KMS-11 (cell line): ENCODE results near the gene HDDC3.

ENCODE experiments used
- H2AFZ ChIP-seq: fragments of 200-600 bp; sonication (generic); 2 replicates; pipeline ENCODE4 v1.6.1; 2016; ENCODE audit warnings: antibody characterized with exemption, mixed run types, low read depth
- H3K27ac ChIP-seq: fragments of 200-600 bp; sonication (generic); 2 replicates; pipeline ENCODE4 v1.6.1; 2016; ENCODE audit warnings: mild to moderate bottlenecking, mixed run types
- H3K27me3 ChIP-seq: fragments of 200-600 bp; sonication (generic); 2 replicates; pipeline ENCODE4 v1.6.1; 2017; ENCODE audit warnings: mild to moderate bottlenecking, low read depth, mixed run types, moderate library complexity; ENCODE audit not compliant: insufficient read depth
- H3K36me3 ChIP-seq: fragments of 200-600 bp; sonication (generic); 2 replicates; pipeline ENCODE4 v1.6.1; 2017; ENCODE audit warnings: mild to moderate bottlenecking, mixed run types; ENCODE audit not compliant: insufficient read depth
- H3K4me1 ChIP-seq: fragments of 200-600 bp; sonication (generic); 2 replicates; pipeline ENCODE4 v1.6.1; 2016; ENCODE audit warnings: mild to moderate bottlenecking, low read depth, mixed run types; ENCODE audit not compliant: poor library complexity, severe bottlenecking
- H3K4me2 ChIP-seq: fragments of 200-600 bp; sonication (generic); 2 replicates; pipeline ENCODE4 v1.7.0; 2016; ENCODE audit warnings: mild to moderate bottlenecking, mixed run types
- H3K4me3 ChIP-seq: fragments of 200-600 bp; sonication (generic); IDR thresholded peaks from 2 replicates; pipeline ENCODE4 v1.6.1; 2017; ENCODE audit warnings: low read depth, low read length, mixed read lengths; ENCODE audit not compliant: insufficient read depth
- H3K79me2 ChIP-seq: fragments of 200-600 bp; sonication (generic); 2 replicates; pipeline ENCODE4 v1.6.1; 2016; ENCODE audit warnings: low read depth, mixed run types; ENCODE audit not compliant: insufficient read depth
- H3K9ac ChIP-seq: fragments of 200-600 bp; sonication (generic); 2 replicates; pipeline ENCODE4 v1.6.1; 2016; ENCODE audit warnings: mild to moderate bottlenecking, mixed run types
- H4K20me1 ChIP-seq: fragments of 200-600 bp; sonication (generic); 2 replicates; pipeline ENCODE4 v1.6.1; 2016; ENCODE audit warnings: mild to moderate bottlenecking, mixed run types; ENCODE audit not compliant: insufficient read depth
- TF ChIP-seq, protein P1 (sequence below): fragments of 200-600 bp; sonication (generic); conservative IDR thresholded peaks from 2 replicates; pipeline ENCODE4 v1.6.1; 2017; ENCODE audit warnings: low read depth, mild to moderate bottlenecking, antibody characterized with exemption, low read length, moderate library complexity, mixed read lengths

The HDDC3 gene

DNA sequence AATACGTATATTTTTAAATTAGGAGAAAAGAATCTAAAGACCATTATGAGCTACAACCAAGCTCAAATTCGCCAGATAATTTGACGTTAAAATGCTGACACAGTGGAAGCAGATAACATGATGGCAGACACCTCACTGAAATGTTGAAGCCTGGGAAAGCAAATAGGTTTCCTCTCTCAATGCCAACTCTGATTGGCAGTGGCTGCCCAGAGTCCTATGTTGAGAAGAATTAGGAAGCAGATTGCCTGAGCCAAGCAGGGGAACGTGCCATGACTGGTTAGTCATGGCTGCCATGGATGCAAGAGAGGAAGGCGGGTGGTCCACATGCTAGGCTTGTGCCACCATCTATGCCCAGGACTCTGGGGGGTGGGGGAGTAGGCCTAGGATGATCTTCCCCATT, 5.9 kb upstream of the HDDC3 start:
- Histone ChIP-seq H3K4me1 (peaks cover 5% of the 10 kb centered on the region), H3K27me3 (no peaks in the 10 kb centered on the region), H2AFZ (no peak overlapping the region), H4K20me1 (no peaks in the 10 kb centered on the region), H3K4me3 (no peak overlapping the region), H3K36me3 (no peaks in the 10 kb centered on the region), H3K4me2 (no peak overlapping the region), H3K9ac (no peak overlapping the region), H3K27ac (no peak overlapping the region), H3K79me2 (0 out of 2 replicates have a peak, but pooled peaks cover 5% of the 10 kb centered on the region)
- TF ChIP-seq, protein P1, sequence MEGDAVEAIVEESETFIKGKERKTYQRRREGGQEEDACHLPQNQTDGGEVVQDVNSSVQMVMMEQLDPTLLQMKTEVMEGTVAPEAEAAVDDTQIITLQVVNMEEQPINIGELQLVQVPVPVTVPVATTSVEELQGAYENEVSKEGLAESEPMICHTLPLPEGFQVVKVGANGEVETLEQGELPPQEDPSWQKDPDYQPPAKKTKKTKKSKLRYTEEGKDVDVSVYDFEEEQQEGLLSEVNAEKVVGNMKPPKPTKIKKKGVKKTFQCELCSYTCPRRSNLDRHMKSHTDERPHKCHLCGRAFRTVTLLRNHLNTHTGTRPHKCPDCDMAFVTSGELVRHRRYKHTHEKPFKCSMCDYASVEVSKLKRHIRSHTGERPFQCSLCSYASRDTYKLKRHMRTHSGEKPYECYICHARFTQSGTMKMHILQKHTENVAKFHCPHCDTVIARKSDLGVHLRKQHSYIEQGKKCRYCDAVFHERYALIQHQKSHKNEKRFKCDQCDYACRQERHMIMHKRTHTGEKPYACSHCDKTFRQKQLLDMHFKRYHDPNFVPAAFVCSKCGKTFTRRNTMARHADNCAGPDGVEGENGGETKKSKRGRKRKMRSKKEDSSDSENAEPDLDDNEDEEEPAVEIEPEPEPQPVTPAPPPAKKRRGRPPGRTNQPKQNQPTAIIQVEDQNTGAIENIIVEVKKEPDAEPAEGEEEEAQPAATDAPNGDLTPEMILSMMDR: no peak

DNA sequence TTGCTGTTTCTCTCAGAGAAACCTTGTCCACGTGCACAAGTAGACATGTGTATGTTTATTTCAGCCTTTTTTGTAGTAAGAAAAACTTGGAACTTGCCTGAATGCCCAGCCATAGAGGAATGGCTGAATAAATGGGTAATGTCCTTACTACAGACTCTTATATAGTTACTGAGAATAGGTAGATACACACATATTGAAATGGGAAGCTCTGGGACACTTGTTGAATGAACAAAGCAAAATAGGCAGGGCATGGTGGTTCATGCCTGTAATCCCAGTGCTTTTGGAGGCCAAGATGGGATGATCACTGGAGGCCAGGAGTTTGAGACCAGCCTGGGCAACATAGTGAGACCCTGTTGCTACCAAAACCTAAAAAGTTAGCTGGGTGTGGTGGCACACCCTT, 4.5 kb upstream of the HDDC3 start:
- H3K4me3 ChIP-seq: no peak overlapping the region
- no peaks in the 10 kb centered on the region for H3K27me3 ChIP-seq
- TF ChIP-seq, protein P1: no peak
- no peaks in the 10 kb centered on the region for H3K36me3 ChIP-seq
- 0 out of 2 replicates have a peak, but pooled peaks cover 5% of the 10 kb centered on the region for H3K79me2 ChIP-seq
- peak overlapping the region; percentile 79; the same call in 1 of the 2 replicates for H3K4me2 ChIP-seq
- H3K4me1 ChIP-seq: peaks cover 11% of the 10 kb centered on the region
- no peak overlapping the region for H2AFZ ChIP-seq
- H3K27ac ChIP-seq: no peak overlapping the region
- H3K9ac ChIP-seq: no peak overlapping the region
- no peaks in the 10 kb centered on the region for H4K20me1 ChIP-seq

DNA sequence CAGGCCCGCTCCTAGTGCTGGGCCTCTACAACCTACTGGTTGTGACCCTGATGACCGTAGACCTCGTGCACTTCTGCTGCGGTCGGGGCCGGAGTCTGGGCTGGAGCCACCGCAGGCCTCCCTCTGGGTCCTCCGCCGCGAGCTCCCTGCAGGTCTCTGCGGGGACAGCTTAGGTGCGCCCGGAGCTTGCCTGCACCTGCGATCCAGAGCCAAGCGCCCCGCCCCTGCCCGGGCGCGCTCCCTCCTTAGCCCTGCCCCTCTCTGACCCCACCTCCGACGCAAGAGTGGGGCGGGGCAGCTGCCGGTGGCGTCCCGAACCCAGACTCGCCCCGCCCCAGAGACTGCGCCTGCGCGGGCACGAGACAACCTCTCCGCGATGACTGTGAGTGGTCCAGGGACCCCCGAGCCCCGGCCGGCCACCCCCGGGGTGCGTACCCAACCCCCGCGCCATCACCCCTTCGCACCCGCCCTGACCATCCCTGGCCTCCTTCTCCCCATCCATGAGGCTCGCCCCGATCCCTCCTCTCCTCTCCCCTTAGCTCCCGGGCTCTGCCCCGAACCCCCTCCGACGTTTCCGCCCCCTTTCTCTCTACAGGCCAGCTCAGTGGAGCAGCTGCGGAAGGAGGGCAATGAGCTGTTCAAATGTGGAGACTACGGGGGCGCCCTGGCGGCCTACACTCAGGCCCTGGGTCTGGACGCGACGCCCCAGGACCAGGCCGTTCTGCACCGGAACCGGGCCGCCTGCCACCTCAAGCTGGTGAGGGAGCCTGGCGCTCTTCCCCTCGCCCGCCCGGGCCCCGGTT, 2.8 kb upstream of the HDDC3 start, which contains the start of gene UNC45A:
TSS of gene UNC45A (plus strand) at position 337 of the 803 bp plus-strand sequence. CDS start at position 377, 40 bp downstream.
- H3K36me3 ChIP-seq: no peaks in the 10 kb centered on the region
- H3K9ac ChIP-seq: peak within 1 kb of the TSS; percentile 46; the same call in 1 of the 2 replicates
- H3K79me2 ChIP-seq: 0 out of 2 replicates have a peak, but pooled peaks cover 5% of the 10 kb centered on the region
- peak within 1 kb of the TSS; percentile 25; the same call in 1 of the 2 replicates for H3K27ac ChIP-seq
- H3K4me3 ChIP-seq: no peak within 1 kb of the TSS
- TF ChIP-seq, protein P1: no peak
- H3K4me2 ChIP-seq: peak within 1 kb of the TSS; percentile 92
- no peaks in the 10 kb centered on the region for H4K20me1 ChIP-seq
- no peaks in the 10 kb centered on the region for H3K27me3 ChIP-seq
- H3K4me1 ChIP-seq: peaks cover 23% of the 10 kb centered on the region
- peak within 1 kb of the TSS; percentile 72; the same call in 1 of the 2 replicates for H2AFZ ChIP-seq

DNA sequence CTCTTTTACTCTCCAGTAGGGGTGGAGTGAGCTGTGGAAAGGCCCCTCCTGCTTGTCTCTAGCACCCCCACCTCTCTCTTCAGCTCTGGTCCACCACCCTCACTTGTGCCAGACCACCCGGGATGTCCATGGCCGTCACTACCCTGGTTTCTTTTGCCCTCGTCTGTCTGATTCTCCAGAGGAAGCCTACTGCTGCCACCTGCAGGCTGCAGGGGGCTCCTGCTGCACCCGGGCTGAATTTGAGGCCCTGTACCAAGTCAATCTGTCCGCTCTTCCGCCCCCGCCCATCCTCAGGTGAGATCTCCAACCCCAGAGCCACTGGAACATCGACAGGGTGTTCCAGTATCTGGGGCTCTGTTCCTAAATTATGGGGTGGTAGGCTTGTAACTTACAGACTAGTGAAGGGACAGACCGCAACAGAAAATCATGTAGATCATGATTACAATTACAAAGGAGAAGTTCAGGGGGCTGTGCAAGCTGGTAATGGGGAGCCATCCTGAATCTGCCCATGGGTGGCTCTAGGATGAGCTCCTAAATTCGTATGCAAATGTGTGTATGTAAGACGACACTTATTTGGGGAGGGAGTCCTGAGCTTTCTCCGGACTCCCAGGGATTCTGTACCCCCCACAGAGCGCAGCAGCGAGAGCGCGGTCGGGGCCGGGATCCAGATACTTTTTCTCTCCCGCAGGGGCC, 2.1 kb upstream of the HDDC3 start:
- Histone ChIP-seq H3K27ac (peak overlapping the region; percentile 25; the same call in 1 of the 2 replicates), H2AFZ (peak overlapping the region; percentile 72; the same call in 1 of the 2 replicates), H4K20me1 (no peaks in the 10 kb centered on the region), H3K79me2 (0 out of 2 replicates have a peak, but pooled peaks cover 5% of the 10 kb centered on the region), H3K9ac (no peak overlapping the region; the same call in 1 of the 2 replicates), H3K36me3 (no peaks in the 10 kb centered on the region), H3K4me3 (no peak overlapping the region), H3K4me2 (peak overlapping the region; percentile 92), H3K27me3 (no peaks in the 10 kb centered on the region), H3K4me1 (peaks cover 26% of the 10 kb centered on the region)
- TF ChIP-seq, protein P1: peak; percentile 75
